WTC11 (cell line): Measurements from ENCODE around the gene TMEM106A. TPM values are rescaled to one million over a fixed set of nuclear protein-coding genes. Genes with fewer than 3 reads are reported as not detected.

Experiments
- ATAC-seq: fragments of 200-7000 bp; cut with Tn5 transposase; 2 replicates; pipeline ENCODE4 v1.10.0; 2021; ENCODE audit warnings: mild to moderate bottlenecking, moderate library complexity
- CTCF ChIA-PET: fragments of 300-600 bp; sonication (Branson Sonifier 250); formaldehyde crosslinking; loops from one replicate; lab custom pipeline; 2021; ENCODE audit warnings: antibody characterized with exemption; lab: Charles Lee
- POLR2A ChIA-PET: fragments of 350-600 bp; sonication (Branson Sonifier 250); formaldehyde crosslinking; loops from one replicate; lab custom pipeline; 2021; ENCODE audit warnings: antibody characterized with exemption; lab: Charles Lee
- DNase-seq: peaks from one replicate; pipeline ENCODE4 v3.0.0; 2021; ENCODE audit warnings: low spot score
- H3K27ac Mint-ChIP-seq: 2 replicates; pipeline ENCODE4 v1.8.0; 2021; ENCODE audit warnings: mixed read lengths
- H3K27me3 Mint-ChIP-seq: 2 replicates; pipeline ENCODE4 v1.8.0; 2021; ENCODE audit warnings: low read depth, mild to moderate bottlenecking, moderate library complexity, mixed read lengths
- H3K36me3 Mint-ChIP-seq: 2 replicates; pipeline ENCODE4 v1.8.0; 2021; ENCODE audit warnings: mixed read lengths
- H3K4me1 Mint-ChIP-seq: 2 replicates; pipeline ENCODE4 v1.8.0; 2022; ENCODE audit warnings: mixed read lengths
- H3K4me3 Mint-ChIP-seq: 2 replicates; pipeline ENCODE4 v1.8.0; 2021; ENCODE audit warnings: mild to moderate bottlenecking, moderate library complexity, mixed read lengths
- H3K9me3 Mint-ChIP-seq: 2 replicates; pipeline ENCODE4 v1.8.0; 2021; ENCODE audit warnings: mixed read lengths
- CREB1 ChIP-seq: sonication (generic); formaldehyde crosslinking; IDR thresholded peaks from 2 replicates; pipeline ENCODE4 v1.8.0; 2023; ENCODE audit warnings: mild to moderate bottlenecking, missing genetic modification reagents
- GABPB1 ChIP-seq: sonication (generic); formaldehyde crosslinking; IDR thresholded peaks from 2 replicates; pipeline ENCODE4 v1.8.1; 2023; ENCODE audit warnings: mild to moderate bottlenecking, missing genetic modification reagents
- HMGA2 ChIP-seq: fragments of 250-450 bp; sonication (Bioruptor Pico); IDR thresholded peaks from 2 replicates; pipeline ENCODE4 v1.4.0; 2021; ENCODE audit warnings: mild to moderate bottlenecking, moderate library complexity
- MXD4 ChIP-seq: fragments of 250-450 bp; sonication (Bioruptor Pico); IDR thresholded peaks from 2 replicates; pipeline ENCODE4 v1.8.0; 2021; ENCODE audit warnings: mild to moderate bottlenecking, moderate library complexity, borderline replicate concordance
- NR1H2 ChIP-seq: sonication (generic); formaldehyde crosslinking; IDR thresholded peaks from 2 replicates; pipeline ENCODE4 v1.9.0; 2021; ENCODE audit warnings: mild to moderate bottlenecking, moderate library complexity, missing genetic modification reagents
- ZNF138 ChIP-seq: sonication (generic); formaldehyde crosslinking; conservative IDR thresholded peaks from 2 replicates; pipeline ENCODE4 v1.8.1; 2022; ENCODE audit warnings: mild to moderate bottlenecking, moderate library complexity, missing genetic modification reagents
- ZNF423 ChIP-seq: fragments of 250-450 bp; sonication (Bioruptor Pico); IDR thresholded peaks from 2 replicates; pipeline ENCODE4 v2.1.2; 2022; ENCODE audit warnings: mild to moderate bottlenecking, moderate library complexity
- total RNA-seq: library from RNA; stranded (reverse); gene quantifications from 3 replicates; pipeline ENCODE4 v1.2.3, GENCODE V29; 2021
- TF ChIP-seq, protein P1 (sequence below): sonication (generic); formaldehyde crosslinking; IDR thresholded peaks from 2 replicates; pipeline ENCODE4 v1.8.0; 2023; ENCODE audit warnings: missing genetic modification reagents, mild to moderate bottlenecking, borderline replicate concordance
- TF ChIP-seq, protein P2 (sequence below): fragments of 250-450 bp; sonication (Bioruptor Pico); IDR thresholded peaks from 2 replicates; pipeline ENCODE4 v1.9.0; 2021; ENCODE audit warnings: mild to moderate bottlenecking
- TF ChIP-seq, protein P3 (sequence below): fragments of 250-450 bp; sonication (Bioruptor Pico); IDR thresholded peaks from 2 replicates; pipeline ENCODE4 v1.9.0; 2021; ENCODE audit warnings: mild to moderate bottlenecking, borderline replicate concordance

The TMEM106A gene
- total RNA-seq, 1 experiment from 2014 or later: 4.4 TPM

DNA sequence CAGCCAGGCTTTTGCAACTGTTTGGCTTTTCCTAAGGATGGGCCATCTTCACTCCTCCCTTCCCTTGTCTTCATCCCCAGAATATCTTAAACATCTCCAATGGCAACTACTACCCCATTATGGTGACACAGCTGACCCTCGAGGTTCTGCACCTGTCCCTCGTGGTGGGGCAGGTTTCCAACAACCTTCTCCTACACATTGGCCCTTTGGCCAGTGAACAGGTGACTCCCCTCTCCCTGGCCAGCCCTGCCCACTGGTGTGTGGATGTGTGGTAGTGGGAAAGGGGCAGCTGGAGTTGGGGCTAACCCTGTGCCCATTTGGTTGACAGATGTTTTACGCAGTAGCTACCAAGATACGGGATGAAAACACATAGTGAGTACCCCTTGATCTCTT, 4.7 kb downstream of the TMEM106A start (continued):
- TF ChIP-seq ZNF423 (CRISPR knock-in tag): no peak

DNA sequence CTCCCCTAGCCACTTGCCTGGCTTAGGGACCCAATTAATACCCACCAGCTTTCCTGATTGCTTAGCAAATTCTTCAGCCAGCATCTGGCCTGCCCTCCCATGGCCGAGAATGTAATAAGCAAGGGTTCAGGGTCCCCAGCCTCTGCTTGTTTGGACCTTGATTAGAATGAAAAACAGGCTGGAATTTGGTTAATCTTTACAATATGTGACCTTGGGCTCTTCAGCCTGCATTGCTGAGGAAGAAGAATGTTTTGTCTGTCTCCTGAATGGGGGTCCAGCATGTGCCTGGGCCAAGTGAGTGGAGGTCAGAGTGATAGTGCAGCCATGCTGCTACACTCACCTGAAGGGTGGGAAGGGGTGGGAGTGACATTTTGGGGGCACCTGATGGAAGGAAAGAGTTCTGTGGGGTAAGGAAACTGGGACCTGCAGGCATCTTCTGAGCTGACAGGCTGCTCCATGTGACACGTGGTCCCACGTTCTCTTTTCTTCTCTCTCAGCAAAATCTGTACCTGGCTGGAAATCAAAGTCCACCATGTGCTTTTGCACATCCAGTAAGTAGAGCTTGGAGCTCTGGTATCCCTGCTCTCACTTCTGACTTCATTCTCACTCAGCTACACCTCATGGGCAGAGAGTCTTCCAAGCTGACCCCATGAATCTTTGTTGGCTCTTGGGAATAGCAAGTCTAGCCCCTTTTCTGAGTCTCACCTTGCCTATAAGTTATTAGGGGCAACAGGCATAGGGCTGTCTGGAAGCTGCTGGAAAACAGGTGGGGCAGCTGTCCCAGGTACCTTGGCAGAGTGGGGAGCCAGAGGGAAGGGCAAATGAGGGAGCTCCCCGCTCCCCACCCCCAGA, 5.3 kb downstream of the TMEM106A start:
- Mint-ChIP-seq H3K27ac (peak overlapping the region; percentile 65; the same call in 1 of the 2 replicates), H3K4me3 (no peak overlapping the region), H3K4me1 (peaks cover 11% of the 10 kb centered on the region), H3K9me3 (no peaks in the 10 kb centered on the region), H3K36me3 (no peaks in the 10 kb centered on the region), H3K27me3 (no peaks in the 10 kb centered on the region)
- CTCF ChIA-PET: interaction anchor here (0.9 kb wide), 1 partner anchor 92 kb away, joined by 3 read pairs; the partner anchor contains the start of gene BRCA1
- DNase-seq (no peak), ATAC-seq (no peak)
- POLR2A ChIA-PET: interaction anchor here (0.8 kb wide), 1 partner anchor 99 kb away, joined by 4 read pairs; no protein-coding TSS in a partner anchor
- TF ChIP-seq GABPB1 (peak; percentile 51), HMGA2 (CRISPR knock-in tag) (no peak), CREB1 (CRISPR knock-in tag) (no peak), NR1H2 (CRISPR knock-in tag) (no peak), ZNF138 (CRISPR knock-in tag) (no peak), MXD4 (CRISPR knock-in tag) (no peak)
- TF ChIP-seq, protein P1, sequence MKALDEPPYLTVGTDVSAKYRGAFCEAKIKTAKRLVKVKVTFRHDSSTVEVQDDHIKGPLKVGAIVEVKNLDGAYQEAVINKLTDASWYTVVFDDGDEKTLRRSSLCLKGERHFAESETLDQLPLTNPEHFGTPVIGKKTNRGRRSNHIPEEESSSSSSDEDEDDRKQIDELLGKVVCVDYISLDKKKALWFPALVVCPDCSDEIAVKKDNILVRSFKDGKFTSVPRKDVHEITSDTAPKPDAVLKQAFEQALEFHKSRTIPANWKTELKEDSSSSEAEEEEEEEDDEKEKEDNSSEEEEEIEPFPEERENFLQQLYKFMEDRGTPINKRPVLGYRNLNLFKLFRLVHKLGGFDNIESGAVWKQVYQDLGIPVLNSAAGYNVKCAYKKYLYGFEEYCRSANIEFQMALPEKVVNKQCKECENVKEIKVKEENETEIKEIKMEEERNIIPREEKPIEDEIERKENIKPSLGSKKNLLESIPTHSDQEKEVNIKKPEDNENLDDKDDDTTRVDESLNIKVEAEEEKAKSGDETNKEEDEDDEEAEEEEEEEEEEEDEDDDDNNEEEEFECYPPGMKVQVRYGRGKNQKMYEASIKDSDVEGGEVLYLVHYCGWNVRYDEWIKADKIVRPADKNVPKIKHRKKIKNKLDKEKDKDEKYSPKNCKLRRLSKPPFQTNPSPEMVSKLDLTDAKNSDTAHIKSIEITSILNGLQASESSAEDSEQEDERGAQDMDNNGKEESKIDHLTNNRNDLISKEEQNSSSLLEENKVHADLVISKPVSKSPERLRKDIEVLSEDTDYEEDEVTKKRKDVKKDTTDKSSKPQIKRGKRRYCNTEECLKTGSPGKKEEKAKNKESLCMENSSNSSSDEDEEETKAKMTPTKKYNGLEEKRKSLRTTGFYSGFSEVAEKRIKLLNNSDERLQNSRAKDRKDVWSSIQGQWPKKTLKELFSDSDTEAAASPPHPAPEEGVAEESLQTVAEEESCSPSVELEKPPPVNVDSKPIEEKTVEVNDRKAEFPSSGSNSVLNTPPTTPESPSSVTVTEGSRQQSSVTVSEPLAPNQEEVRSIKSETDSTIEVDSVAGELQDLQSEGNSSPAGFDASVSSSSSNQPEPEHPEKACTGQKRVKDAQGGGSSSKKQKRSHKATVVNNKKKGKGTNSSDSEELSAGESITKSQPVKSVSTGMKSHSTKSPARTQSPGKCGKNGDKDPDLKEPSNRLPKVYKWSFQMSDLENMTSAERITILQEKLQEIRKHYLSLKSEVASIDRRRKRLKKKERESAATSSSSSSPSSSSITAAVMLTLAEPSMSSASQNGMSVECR (CRISPR knock-in tag): no peak
- TF ChIP-seq, protein P2, sequence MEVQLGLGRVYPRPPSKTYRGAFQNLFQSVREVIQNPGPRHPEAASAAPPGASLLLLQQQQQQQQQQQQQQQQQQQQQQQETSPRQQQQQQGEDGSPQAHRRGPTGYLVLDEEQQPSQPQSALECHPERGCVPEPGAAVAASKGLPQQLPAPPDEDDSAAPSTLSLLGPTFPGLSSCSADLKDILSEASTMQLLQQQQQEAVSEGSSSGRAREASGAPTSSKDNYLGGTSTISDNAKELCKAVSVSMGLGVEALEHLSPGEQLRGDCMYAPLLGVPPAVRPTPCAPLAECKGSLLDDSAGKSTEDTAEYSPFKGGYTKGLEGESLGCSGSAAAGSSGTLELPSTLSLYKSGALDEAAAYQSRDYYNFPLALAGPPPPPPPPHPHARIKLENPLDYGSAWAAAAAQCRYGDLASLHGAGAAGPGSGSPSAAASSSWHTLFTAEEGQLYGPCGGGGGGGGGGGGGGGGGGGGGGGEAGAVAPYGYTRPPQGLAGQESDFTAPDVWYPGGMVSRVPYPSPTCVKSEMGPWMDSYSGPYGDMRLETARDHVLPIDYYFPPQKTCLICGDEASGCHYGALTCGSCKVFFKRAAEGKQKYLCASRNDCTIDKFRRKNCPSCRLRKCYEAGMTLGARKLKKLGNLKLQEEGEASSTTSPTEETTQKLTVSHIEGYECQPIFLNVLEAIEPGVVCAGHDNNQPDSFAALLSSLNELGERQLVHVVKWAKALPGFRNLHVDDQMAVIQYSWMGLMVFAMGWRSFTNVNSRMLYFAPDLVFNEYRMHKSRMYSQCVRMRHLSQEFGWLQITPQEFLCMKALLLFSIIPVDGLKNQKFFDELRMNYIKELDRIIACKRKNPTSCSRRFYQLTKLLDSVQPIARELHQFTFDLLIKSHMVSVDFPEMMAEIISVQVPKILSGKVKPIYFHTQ (CRISPR knock-in tag): no peak
- TF ChIP-seq, protein P3, sequence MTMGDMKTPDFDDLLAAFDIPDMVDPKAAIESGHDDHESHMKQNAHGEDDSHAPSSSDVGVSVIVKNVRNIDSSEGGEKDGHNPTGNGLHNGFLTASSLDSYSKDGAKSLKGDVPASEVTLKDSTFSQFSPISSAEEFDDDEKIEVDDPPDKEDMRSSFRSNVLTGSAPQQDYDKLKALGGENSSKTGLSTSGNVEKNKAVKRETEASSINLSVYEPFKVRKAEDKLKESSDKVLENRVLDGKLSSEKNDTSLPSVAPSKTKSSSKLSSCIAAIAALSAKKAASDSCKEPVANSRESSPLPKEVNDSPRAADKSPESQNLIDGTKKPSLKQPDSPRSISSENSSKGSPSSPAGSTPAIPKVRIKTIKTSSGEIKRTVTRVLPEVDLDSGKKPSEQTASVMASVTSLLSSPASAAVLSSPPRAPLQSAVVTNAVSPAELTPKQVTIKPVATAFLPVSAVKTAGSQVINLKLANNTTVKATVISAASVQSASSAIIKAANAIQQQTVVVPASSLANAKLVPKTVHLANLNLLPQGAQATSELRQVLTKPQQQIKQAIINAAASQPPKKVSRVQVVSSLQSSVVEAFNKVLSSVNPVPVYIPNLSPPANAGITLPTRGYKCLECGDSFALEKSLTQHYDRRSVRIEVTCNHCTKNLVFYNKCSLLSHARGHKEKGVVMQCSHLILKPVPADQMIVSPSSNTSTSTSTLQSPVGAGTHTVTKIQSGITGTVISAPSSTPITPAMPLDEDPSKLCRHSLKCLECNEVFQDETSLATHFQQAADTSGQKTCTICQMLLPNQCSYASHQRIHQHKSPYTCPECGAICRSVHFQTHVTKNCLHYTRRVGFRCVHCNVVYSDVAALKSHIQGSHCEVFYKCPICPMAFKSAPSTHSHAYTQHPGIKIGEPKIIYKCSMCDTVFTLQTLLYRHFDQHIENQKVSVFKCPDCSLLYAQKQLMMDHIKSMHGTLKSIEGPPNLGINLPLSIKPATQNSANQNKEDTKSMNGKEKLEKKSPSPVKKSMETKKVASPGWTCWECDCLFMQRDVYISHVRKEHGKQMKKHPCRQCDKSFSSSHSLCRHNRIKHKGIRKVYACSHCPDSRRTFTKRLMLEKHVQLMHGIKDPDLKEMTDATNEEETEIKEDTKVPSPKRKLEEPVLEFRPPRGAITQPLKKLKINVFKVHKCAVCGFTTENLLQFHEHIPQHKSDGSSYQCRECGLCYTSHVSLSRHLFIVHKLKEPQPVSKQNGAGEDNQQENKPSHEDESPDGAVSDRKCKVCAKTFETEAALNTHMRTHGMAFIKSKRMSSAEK (CRISPR knock-in tag): no peak
